ENCODE results near the gene PIGX.

PIGX gene

GRCh38 chr3:196763179-196763578, 51.0 kb downstream of the PIGX start:
- DNase-seq: no peak

DNA sequence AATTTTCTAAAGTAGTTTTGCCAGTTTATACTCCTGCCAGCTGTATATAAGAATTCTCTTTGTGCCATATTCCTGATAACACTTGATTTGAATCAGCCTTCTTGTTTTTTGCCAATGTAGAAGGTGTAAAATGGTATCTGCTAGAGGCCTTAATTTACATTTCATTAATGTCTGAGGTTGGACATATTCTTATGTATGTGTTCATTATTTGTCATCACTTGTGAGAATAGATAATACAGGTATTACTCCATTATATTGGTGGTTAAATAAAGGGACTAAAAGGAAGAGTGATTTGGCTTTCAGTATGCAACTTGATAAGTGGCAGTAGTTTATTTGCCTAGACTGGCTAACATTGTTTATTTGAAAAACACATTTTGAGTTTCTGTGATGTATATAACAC, 53.3 kb downstream of the PIGX start:
- DNase-seq: no peak

DNA sequence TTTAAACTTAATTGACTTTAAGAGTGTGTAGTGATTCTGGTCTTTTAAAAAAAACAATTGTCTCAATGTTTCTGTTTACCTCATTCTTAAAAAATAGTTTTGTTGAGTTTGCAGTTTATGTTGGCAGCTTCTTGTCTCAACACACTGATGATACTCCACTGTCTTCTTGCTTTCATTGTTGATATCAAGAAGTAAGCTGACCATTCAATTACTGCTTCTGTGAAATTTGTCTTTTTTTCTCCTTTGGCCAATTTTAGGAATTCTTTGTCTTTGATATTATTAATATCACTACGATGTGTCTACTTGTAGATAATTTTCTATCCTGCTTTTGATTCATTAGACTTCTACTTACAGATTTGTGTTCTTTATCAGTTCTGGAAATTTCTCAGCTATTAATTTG, 58.9 kb downstream of the PIGX start:
- DNase-seq: no peak

- no peak for DNase-seq
Observed at GRCh38 chr3:196772102-196772501, 59.9 kb downstream of the PIGX start.

- no peak for DNase-seq
Observed at GRCh38 chr3:196772897-196773296, 60.7 kb downstream of the PIGX start.

- DNase-seq: no peak
Observed at GRCh38 chr3:196774191-196774820, 62.1 kb downstream of the PIGX start.

DNA sequence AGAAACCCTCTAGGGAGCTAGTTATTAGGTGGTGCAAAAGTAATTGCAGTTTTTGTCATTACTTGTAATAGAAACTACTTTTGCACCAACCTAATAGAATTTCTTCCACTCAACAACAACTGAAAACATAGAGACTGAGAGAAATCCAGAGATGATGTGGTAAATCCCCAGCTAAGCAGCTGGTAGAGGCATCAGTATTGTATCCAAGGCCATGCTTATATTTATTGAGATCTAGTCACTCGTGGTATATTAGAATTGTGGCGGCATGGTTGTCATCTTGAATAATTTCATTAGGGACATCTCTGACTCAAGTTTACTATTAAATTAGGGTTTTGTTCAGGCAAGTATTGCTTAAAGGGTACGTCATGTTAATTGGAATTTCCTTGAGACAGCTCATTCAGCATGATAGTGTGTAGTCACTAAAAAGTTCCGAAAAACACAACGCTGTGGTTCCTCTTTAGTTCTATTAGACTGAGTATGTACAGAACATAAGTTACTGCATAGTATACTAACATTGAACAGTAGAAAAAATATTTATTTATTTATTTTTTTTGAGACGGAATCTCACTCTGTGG, 62.8 kb downstream of the PIGX start:
- no peak for DNase-seq

DNA sequence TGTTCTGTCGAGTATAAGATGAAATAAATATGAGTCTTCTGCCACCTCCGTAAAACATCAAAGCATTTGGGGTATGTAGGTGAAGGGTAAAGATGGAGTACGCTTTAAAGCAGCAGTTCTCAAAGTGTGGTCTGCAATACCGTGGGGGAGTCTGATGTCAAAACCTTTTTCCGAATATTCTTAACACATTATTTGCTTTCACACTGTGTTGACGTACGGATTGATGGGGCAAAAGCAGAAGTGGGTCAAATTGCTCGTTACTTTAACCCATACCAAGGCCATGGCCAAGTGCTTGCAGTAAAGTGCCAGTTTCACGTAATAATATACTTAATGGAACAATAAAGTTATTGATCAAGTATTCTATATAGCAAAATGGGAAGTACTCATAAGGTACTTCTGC, 63.8 kb downstream of the PIGX start:
- no peak for DNase-seq

DNA sequence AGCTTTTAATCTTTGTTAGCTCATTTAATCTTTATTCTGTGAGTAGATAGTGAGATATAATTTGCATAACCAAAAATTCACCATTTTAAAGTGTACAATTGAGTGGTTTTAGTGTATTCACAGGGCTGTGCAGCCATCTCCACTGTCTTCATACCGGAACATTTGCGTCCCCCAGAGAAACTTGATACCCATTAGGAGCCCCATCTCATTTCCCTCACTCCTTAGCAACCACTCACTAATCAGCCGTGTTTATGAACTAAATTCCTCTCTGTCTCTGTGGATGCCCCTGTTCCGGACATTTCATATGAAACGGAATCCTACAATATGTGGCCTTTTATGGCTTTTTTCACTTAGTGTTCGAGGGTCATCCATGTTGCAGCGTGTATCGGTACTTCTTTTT, 65.7 kb downstream of the PIGX start:
- DNase-seq: no peak

GRCh38 chr3:196778755-196779154, 66.6 kb downstream of the PIGX start:
- no peak for DNase-seq

DNA sequence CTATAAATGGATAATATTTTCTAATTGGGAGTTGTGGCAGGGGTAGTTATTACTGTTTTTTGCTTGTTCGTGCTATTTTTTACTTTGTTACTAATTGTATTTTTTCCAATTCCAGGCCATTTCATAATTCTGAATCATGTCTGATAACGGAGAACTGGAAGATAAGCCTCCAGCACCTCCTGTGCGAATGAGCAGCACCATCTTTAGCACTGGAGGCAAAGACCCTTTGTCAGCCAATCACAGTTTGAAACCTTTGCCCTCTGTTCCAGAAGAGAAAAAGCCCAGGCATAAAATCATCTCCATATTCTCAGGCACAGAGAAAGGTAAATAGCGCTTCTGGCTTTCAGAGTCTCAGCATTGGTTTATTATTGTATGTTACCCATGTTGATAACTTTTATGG, 70.3 kb downstream of the PIGX start:
- no peak for DNase-seq
